Activated CD4-positive, CD25-positive, alpha-beta regulatory T cell treated with anti-CD3 and anti-CD28 coated beads, Interleukin-2, amount 50 U/mL, for 24 hours (primary cell): ENCODE data around the gene ZNF142.

ENCODE experiments used
- ATAC-seq, 2 donors: fragments of 150-1000 bp; cut with Tn5 transposase; one replicate each; pipeline ENCODE4 v1.10.0; 2021; ENCODE audit warnings: mild to moderate bottlenecking in 1 of 2, moderate library complexity in 1 of 2

Gene ZNF142

DNA sequence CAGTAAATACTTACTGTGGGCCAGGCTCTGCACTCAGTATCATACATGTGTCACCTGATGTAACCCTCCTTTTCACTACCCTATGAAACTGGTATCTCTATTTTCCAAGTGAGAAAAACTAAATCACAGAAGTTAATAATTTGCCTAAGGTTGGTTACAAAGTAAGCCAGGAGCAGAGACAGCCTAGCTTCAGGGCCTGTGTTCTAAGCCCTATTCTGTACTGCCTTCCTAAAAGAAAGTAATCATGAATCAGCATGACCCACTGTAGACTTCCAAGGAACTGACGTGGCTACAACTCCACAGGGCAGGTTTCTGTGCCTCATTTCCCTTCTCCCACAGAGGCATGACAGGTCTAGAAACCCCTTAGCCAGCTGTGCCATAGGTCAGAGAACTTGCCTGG is 14.3 kb downstream of the ZNF142 start:
- no peak for ATAC-seq

- ATAC-seq: no peak
Measured at GRCh38 chr2:218644721-218645120, 14.7 kb downstream of the ZNF142 start.

GRCh38 chr2:218643751-218644310 is 15.6 kb downstream of the ZNF142 start:
- ATAC-seq: no peak

GRCh38 chr2:218642786-218643185 is 16.6 kb downstream of the ZNF142 start:
- ATAC-seq: no peak

GRCh38 chr2:218642121-218642656 is 17.2 kb downstream of the ZNF142 start:
- no peak for ATAC-seq

DNA sequence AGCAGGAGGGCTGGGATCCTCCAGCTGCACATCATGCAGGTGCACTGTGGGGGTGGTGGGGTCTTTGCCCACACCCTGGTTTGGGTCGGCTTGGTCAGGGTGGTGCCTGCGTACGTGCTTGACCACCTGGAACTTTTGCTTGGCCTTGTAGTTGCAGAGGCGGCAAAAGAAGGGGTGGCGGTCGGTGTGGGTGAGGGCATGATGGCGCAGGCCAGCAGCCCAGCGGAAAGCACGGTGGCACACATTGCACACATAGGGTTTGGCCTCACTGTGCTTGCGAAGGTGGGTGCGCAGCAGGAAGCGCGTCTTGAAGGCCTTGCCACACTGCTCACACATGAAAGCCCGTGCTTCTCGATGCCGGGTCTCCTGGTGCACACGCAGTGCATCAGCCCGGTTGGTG is 21.1 kb downstream of the ZNF142 start:
- ATAC-seq: no peak

DNA sequence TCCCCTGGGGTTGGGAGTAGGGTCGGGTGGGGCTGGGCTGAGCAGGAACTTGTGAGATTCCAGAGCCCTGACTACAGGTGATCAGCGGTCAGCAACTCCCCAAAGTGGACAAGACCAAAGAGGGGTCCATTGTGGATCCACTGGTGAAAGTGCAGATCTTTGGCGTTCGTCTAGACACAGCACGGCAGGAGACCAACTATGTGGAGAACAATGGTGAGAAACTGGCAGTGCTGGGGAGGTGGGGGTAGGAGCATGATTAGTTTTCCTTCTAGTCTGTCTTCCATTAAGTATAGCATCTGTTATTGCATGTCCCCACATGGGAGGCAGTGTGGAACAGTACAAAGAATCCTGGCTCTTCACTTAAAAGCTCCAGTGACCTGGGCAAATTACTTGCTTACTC is 23.7 kb downstream of the ZNF142 start:
- no peak for ATAC-seq

GRCh38 chr2:218631837-218632236 is 27.6 kb downstream of the ZNF142 start:
- ATAC-seq: no peak

DNA sequence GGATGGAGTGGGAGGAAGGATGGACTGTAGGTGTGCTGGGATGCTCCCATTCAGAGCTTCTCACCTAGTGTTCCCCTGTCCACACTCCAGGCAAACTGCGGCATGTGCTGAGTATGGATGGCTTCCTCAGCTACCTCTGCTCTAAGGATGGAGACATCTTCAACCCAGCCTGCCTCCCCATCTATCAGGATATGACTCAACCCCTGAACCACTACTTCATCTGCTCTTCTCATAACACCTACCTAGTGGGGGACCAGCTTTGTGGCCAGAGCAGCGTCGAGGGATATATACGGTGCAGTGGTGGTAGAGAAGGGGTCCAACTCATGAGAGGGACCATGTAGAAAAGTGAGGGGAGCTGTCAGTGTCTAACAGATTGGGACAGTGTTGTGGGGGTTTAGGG is 31.5 kb downstream of the ZNF142 start:
- no peak for ATAC-seq

GRCh38 chr2:218626369-218626768 is 33.1 kb downstream of the ZNF142 start:
- ATAC-seq: no peak

DNA sequence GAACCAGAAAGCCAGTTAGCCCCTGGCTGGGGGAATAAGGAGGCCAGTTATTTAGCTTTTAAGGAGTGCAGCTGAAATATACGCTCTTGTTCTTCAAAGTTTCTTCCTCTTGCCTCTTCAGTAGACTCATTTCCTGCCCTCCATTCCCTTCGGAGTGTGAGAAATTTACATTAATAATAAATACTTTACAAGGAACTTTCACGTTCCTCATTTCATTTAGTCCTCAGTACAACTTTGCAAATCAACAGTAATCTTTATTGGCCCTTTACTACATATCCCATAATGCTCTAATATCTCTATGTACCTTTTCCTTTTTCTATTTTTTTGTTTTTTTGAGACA is 36.1 kb downstream of the ZNF142 start:
- ATAC-seq: no peak

DNA sequence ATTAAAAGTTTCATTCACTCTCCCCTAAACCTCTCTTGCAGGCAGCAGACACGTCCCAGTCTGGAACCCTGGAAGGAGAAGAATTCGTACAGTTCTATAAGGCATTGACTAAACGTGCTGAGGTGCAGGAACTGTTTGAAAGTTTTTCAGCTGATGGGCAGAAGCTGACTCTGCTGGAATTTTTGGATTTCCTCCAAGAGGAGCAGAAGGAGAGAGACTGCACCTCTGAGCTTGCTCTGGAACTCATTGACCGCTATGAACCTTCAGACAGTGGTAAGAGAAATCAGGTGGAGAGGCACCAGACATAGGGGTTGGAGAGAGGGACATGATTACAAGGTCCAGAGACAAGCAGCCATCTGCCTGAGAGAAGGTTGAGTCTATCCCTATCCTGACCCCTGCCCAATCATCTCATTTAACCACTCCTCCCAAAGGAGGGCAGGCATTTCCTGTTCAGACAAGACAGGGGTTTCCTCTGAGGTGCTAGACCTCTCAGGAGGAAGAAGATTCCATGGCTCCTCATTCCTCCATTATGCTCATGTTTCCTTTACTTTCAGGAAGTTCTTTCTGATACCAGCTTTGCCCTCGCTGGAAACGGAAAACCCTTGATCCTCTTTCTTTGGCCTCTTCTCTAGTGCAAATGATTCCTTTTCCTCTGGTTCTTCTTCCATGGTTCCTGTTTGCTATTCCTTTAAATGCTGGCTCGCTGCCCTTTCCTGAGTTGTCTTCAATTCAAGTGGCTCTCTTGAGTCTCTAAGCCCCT is 36.6 kb downstream of the ZNF142 start:
- ATAC-seq: no peak

GRCh38 chr2:218621007-218621406 is 38.4 kb downstream of the ZNF142 start:
- no peak for ATAC-seq

- no peak for ATAC-seq
Measured at GRCh38 chr2:218618102-218618860, 41.1 kb downstream of the ZNF142 start.

GRCh38 chr2:218615868-218616315 is 43.5 kb downstream of the ZNF142 start:
- no peak for ATAC-seq

DNA sequence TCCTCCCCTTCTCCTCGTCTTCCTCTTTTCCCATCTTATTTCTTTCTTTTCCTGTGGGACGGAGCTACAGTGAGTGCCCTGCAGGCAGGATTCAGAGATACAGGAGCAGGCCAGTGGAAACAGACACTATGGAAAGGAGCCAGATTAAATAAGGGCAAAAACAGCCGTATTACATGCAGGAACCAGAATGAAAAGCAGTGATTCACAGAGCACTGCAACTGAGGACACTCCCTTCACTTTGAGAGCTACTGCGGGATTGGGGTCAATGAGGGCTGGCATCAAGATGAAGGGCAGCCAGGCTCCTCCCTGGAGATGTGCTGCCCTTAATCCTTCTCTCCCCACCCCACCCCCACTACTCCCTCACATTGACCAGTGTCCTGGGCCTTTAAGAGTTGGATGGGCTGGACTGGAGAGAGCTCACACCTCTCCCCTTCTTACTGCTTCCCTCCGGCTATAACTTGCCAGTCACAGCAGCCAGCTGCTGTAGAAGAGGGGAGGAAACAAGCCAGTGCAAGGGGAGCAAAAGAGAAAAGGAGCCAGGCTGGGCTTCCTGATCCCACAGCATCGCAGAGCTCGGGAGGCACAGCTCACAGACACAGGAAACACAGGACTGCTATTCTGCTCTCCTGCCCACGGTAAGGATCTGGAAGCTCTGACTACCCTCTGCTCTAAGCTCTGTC is 51.8 kb downstream of the ZNF142 start, which contains the start of gene PLCD4:
Gene PLCD4, plus strand, starts transcription at position 464 of the 680 bp plus-strand sequence. CDS start 7,841 bp downstream, outside the sequence.
- no peak for ATAC-seq

GRCh38 chr2:218605432-218605831 is 54.0 kb downstream of the ZNF142 start:
- no peak for ATAC-seq
